Effector memory CD8-positive, alpha-beta T cell (primary cell): Measurements from ENCODE around the gene PRAMEF26.
"Not testable (repeated sequence)": the region's sequence is repeated elsewhere in the genome, so short reads cannot be mapped to it uniquely, and the experiment has no call there.

Experiments used
- ATAC-seq: fragments of 150-1000 bp; cut with Tn5 transposase; replicated peaks from 2 replicates; pipeline ENCODE4 v1.10.0; 2021; ENCODE audit warnings: mild to moderate bottlenecking, moderate library complexity
- DNase-seq, 3 experiments: peaks; one replicate each; pipeline ENCODE4 v3.0.0; 2021
- H3K27ac Mint-ChIP-seq, 2 donors: one replicate each; pipeline ENCODE4 v1.8.0; 2022; ENCODE audit warnings: mild to moderate bottlenecking in 2 of 2, mixed read lengths in 2 of 2, moderate library complexity in 2 of 2
- H3K27me3 Mint-ChIP-seq, 2 donors: one replicate each; pipeline ENCODE4 v1.8.0; 2022; ENCODE audit warnings: mixed read lengths in 2 of 2
- H3K36me3 Mint-ChIP-seq: one replicate; pipeline ENCODE4 v1.8.0; 2022; ENCODE audit warnings: mild to moderate bottlenecking, moderate library complexity, mixed read lengths; ENCODE audit not compliant: insufficient read depth
- H3K4me1 Mint-ChIP-seq, 2 donors: one replicate each; pipeline ENCODE4 v1.8.0; 2022; ENCODE audit warnings: low read depth in 2 of 2, mixed read lengths in 2 of 2
- H3K4me3 Mint-ChIP-seq, 2 donors: one replicate each; pipeline ENCODE4 v1.8.0; 2022; ENCODE audit warnings: mild to moderate bottlenecking in 2 of 2, mixed read lengths in 2 of 2, moderate library complexity in 2 of 2
- H3K9me3 Mint-ChIP-seq, 2 donors: one replicate each; pipeline ENCODE4 v1.8.0; 2022; ENCODE audit warnings: mixed read lengths in 2 of 2
- total RNA-seq, 9 experiments: gene quantifications; one replicate each; lab custom pipeline; 2026; lab: John Stamatoyannopoulos, UW

Gene PRAMEF26
- total RNA-seq = 0 reads per million in 9 experiments

DNA sequence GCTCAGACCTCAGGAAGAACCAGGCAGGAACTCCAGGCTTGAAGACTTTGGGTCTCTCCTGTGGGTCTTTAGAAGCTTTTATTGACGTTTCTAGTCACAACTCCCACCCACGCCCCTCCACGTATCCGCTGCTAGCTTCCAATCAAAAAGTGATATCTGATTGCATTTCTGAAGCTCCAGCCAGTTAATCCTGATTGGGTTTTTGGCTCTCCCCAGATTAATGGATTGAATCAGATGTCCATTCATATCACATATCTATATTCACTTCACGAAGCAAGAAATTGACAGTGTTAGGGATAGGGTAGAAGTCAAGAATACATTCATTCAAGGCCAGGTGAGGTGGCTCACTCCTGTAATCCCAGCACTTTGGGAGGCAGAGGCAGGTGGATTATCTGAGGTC, at the start of gene PRAMEF26:
Gene PRAMEF26, minus strand, starts transcription at position 101 of the 400 bp plus-strand sequence. CDS start 2,914 bp downstream, outside the sequence.
- ATAC-seq, H3K27me3 Mint-ChIP-seq, H3K4me3 Mint-ChIP-seq, H3K27ac Mint-ChIP-seq, DNase-seq, H3K9me3 Mint-ChIP-seq, H3K4me1 Mint-ChIP-seq, H3K36me3 Mint-ChIP-seq: not testable (repeated sequence)

DNA sequence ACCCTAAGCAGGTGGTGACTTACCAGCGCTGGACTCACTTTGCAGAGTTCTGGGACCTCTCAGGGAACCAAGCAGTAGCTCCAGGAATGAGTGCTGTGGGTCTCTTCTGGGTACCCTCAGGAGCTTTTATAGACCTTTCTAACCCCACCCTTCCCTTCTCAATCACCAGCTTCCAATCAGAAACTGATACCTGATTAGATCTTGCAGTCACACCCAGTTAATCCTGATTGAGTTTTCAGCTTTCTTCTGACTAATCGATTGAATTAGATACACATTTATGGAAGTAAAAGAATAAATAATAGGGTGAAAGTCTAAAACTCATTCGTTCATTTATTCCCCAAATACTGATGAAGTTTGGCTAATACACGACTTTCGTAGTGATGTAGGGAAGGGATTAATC, 45.5 kb upstream of the PRAMEF26 start, which contains the start of gene PRAMEF13:
Gene PRAMEF13, minus strand, starts transcription at position 101 of the 400 bp plus-strand sequence. CDS start 1,820 bp downstream, outside the sequence.
- not testable (repeated sequence) for ATAC-seq, H3K9me3 Mint-ChIP-seq, H3K4me3 Mint-ChIP-seq, H3K4me1 Mint-ChIP-seq, H3K27ac Mint-ChIP-seq, DNase-seq, H3K36me3 Mint-ChIP-seq, H3K27me3 Mint-ChIP-seq

DNA sequence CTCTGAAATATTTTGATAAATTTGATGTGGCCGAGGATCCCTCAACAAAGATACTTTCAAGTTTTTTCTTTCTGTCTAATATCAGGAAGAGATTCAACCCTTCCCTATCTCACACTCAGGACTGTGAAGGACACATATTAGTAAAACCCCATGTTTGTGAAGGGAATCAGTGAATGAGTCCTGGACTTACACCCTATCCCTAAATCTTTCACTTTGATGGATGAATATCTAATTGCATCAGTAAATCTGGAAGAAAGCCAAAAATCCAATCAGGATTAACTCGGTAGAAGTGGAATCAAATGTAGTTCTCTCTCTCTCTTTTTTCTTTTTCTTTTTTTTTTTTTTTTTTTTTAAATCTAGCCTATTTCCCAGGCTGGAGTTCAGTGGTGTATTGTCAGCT, 15.7 kb upstream of the PRAMEF26 start, which contains the start of gene PRAMEF9:
Gene PRAMEF9, plus strand, starts transcription at position 301 of the 400 bp plus-strand sequence. CDS start 3,433 bp downstream, outside the sequence.
- not testable (repeated sequence) for H3K27ac Mint-ChIP-seq, DNase-seq, H3K9me3 Mint-ChIP-seq, H3K27me3 Mint-ChIP-seq, ATAC-seq, H3K4me3 Mint-ChIP-seq, H3K36me3 Mint-ChIP-seq, H3K4me1 Mint-ChIP-seq

DNA sequence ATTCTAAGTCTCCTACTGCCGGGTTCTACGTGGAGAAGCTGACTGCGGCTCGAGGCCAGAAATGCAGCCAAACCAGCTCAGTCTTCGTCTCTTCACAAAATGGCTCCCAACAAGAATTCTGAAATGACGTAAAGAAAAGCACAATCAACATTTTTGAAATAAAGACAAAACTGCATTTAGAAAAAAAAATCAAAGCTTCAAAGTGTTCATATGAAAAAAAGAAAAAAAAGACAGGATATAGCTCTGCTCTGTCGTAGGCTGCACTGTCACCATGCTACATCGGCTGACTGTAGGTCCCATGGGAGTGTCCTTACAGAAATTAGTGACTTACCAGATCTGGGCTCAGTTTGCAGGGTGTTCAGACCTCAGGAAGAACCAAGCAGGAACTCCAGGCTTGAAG, 9.7 kb upstream of the PRAMEF26 start, which contains the start of gene HNRNPCL4:
Gene HNRNPCL4, minus strand, starts transcription at position 101 of the 400 bp plus-strand sequence. CDS start 164 bp downstream, outside the sequence.
- not testable (repeated sequence) for H3K27ac Mint-ChIP-seq, H3K9me3 Mint-ChIP-seq, H3K4me1 Mint-ChIP-seq, H3K36me3 Mint-ChIP-seq, DNase-seq, H3K27me3 Mint-ChIP-seq, H3K4me3 Mint-ChIP-seq, ATAC-seq

DNA sequence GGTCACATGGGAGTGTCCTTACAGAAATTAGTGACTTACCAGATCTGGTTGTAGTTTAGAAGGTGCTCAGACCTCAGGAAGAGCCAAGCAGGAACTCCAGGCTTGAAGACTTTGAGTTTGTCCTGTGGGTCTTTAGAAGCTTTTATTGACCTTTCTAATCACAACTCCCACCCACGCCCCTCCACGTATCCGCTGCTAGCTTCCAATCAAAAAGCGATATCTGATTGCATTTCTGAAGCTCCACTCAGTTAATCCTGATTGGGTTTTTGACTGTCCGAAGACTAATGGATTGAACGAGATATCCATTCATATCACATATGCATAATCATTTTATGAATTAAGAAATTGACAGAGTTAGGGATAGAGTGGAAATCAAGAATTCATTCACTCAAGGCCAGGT, 39.1 kb downstream of the PRAMEF26 start, which contains the start of gene HNRNPCL2:
Gene HNRNPCL2, minus strand, starts transcription at position 101 of the 400 bp plus-strand sequence. CDS start 454 bp downstream, outside the sequence.
- not testable (repeated sequence) for H3K4me3 Mint-ChIP-seq, DNase-seq, H3K27me3 Mint-ChIP-seq, H3K27ac Mint-ChIP-seq, H3K36me3 Mint-ChIP-seq, ATAC-seq, H3K4me1 Mint-ChIP-seq, H3K9me3 Mint-ChIP-seq
